HepG2 (cell line): ENCODE results near the gene ZNF554. TPM values are rescaled to one million over a fixed set of nuclear protein-coding genes. Genes with fewer than 3 reads are reported as not detected.

Experiments
- AHR ChIP-seq: IDR thresholded peaks from 2 replicates; pipeline ENCODE4 v1.6.1; 2018; ENCODE audit warnings: missing genetic modification reagents, missing compliant biosample characterization
- EEA1 ChIP-seq: sonication (generic); formaldehyde crosslinking; IDR thresholded peaks from 2 replicates; pipeline ENCODE4 v1.5.1; 2020; ENCODE audit warnings: mild to moderate bottlenecking, missing genetic modification reagents, borderline replicate concordance
- ELF3 ChIP-seq: IDR thresholded peaks from 2 replicates; pipeline ENCODE4 v1.6.1; 2016; ENCODE audit warnings: missing genetic modification reagents, missing compliant biosample characterization
- ERF ChIP-seq: IDR thresholded peaks from 2 replicates; pipeline ENCODE4 v1.6.1; 2018; ENCODE audit warnings: missing biosample characterization, missing genetic modification reagents
- FOXM1 ChIP-seq: sonication (generic); formaldehyde crosslinking; IDR thresholded peaks from 2 replicates; pipeline ENCODE4 v1.5.0; 2020; ENCODE audit warnings: missing genetic modification reagents
- GATA4 ChIP-seq: sonication (generic); IDR thresholded peaks from 2 replicates; pipeline ENCODE4 v1.6.1; 2016; ENCODE audit warnings: antibody characterized with exemption, low read depth, borderline replicate concordance
- KDM4B ChIP-seq: sonication (generic); formaldehyde crosslinking; IDR thresholded peaks from 2 replicates; pipeline ENCODE4 v1.4.0; 2020; ENCODE audit warnings: missing genetic modification reagents
- MXI1 ChIP-seq: IDR thresholded peaks from 3 replicates; pipeline ENCODE4 v1.6.1; 2012; ENCODE audit warnings: low read depth, low read length, inconsistent platforms, borderline replicate concordance
- NFYC ChIP-seq: IDR thresholded peaks from 2 replicates; pipeline ENCODE4 v1.6.1; 2016; ENCODE audit warnings: missing genetic modification reagents, missing compliant biosample characterization
- PAWR ChIP-seq: sonication (generic); formaldehyde crosslinking; IDR thresholded peaks from 2 replicates; pipeline ENCODE4 v1.4.0; 2020; ENCODE audit warnings: missing genetic modification reagents, mild to moderate bottlenecking, borderline replicate concordance
- PLSCR1 ChIP-seq: sonication (generic); formaldehyde crosslinking; IDR thresholded peaks from 2 replicates; pipeline ENCODE4 v1.5.0; 2020; ENCODE audit warnings: missing genetic modification reagents, mild to moderate bottlenecking, borderline replicate concordance
- POGZ ChIP-seq: sonication (generic); formaldehyde crosslinking; IDR thresholded peaks from 2 replicates; pipeline ENCODE4 v1.4.0; 2020; ENCODE audit warnings: mild to moderate bottlenecking, missing genetic modification reagents
- TCF12 ChIP-seq, 2 experiments: fragments of 450-650 bp in 1 of 2; sonication (generic) in 1 of 2; formaldehyde crosslinking in 1 of 2; IDR thresholded peaks; 2 replicates each; pipeline versions ENCODE4 v1.6.1 to v1.8.0; 2017 to 2022; ENCODE audit warnings: antibody characterized with exemption in 1 of 2, mild to moderate bottlenecking in 1 of 2, missing genetic modification reagents in 1 of 2, moderate library complexity in 1 of 2
- UBTF ChIP-seq: sonication (generic); formaldehyde crosslinking; IDR thresholded peaks from 2 replicates; pipeline ENCODE4 v1.4.0; 2020; ENCODE audit warnings: mild to moderate bottlenecking, missing genetic modification reagents
- ZBTB14 ChIP-seq: sonication (generic); formaldehyde crosslinking; IDR thresholded peaks from 2 replicates; pipeline ENCODE4 v1.4.0; 2020; ENCODE audit warnings: missing genetic modification reagents
- ZNF20 ChIP-seq: sonication (generic); formaldehyde crosslinking; IDR thresholded peaks from 2 replicates; pipeline ENCODE4 v1.4.0; 2020; ENCODE audit warnings: mild to moderate bottlenecking, moderate library complexity, missing genetic modification reagents
- ZNF205 ChIP-seq: IDR thresholded peaks from 2 replicates; pipeline ENCODE4 v1.6.1; 2018; ENCODE audit warnings: missing biosample characterization, missing genetic modification reagents
- ZNF251 ChIP-seq: sonication (generic); formaldehyde crosslinking; IDR thresholded peaks from 2 replicates; pipeline ENCODE4 v1.9.0; 2021; ENCODE audit warnings: mild to moderate bottlenecking, missing genetic modification reagents
- ZNF281 ChIP-seq: sonication (generic); formaldehyde crosslinking; IDR thresholded peaks from 2 replicates; pipeline ENCODE4 v1.4.0; 2020; ENCODE audit warnings: missing genetic modification reagents, borderline replicate concordance
- ZNF580 ChIP-seq: IDR thresholded peaks from 2 replicates; pipeline ENCODE4 v1.6.1; 2016; ENCODE audit warnings: low read depth, borderline replicate concordance
- ZNF619 ChIP-seq: sonication (generic); formaldehyde crosslinking; IDR thresholded peaks from 2 replicates; pipeline ENCODE4 v1.4.0; 2020; ENCODE audit warnings: mild to moderate bottlenecking, missing genetic modification reagents
- ZNF724P ChIP-seq: sonication (generic); formaldehyde crosslinking; IDR thresholded peaks from 2 replicates; pipeline ENCODE4 v1.8.0; 2022; ENCODE audit warnings: missing genetic modification reagents, borderline replicate concordance
- ZNF891 ChIP-seq: sonication (generic); formaldehyde crosslinking; IDR thresholded peaks from 2 replicates; pipeline ENCODE4 v1.5.0; 2020; ENCODE audit warnings: mild to moderate bottlenecking, missing genetic modification reagents
- polyA plus RNA-seq, 8 experiments: library from polyadenylated mRNA; depleted of rRNA in 3 of 8; stranded (reverse) in 7 of 8; unstranded in 1 of 8; fragments of >200 nt; fragmentation: Illumina TruSeq in 4 of 8; extraction: Trizol in 4 of 8; gene quantifications; 2 replicates each; pipeline versions ENCODE4 v1.2.1 to v1.2.3, GENCODE V29; 2011 to 2016; ENCODE audit warnings: low read depth in 4 of 8, missing spikeins in 1 of 8, mixed read lengths in 1 of 8; ENCODE audit not compliant: insufficient read depth in 1 of 8
- total RNA-seq, 5 experiments: library from RNA; depleted of rRNA; stranded (reverse); fragments of >200 nt; fragmentation: Illumina TruSeq; extraction: Trizol; gene quantifications; 2 replicates each; pipeline ENCODE4 v1.2.3, GENCODE V29; 2016; ENCODE audit warnings: low read depth in 1 of 5

ZNF554 gene
- total and polyA plus RNA-seq, 2 of the 13 experiments (the other 11 are each of a cell fraction or from before 2014, with no cell fraction given), result 2.2 to 2.7 TPM

- TF ChIP-seq ERF (peak; percentile 54; the same call in 1 of the 2 replicates), ZNF205 (no peak), ZNF281 (CRISPR knock-in tag) (no peak), ZNF251 (CRISPR knock-in tag) (no peak), ELF3 (CRISPR knock-in tag) (0 out of 2 replicates have a peak, but pooled peaks have one; percentile 18), PAWR (CRISPR knock-in tag) (no peak), NFYC (CRISPR knock-in tag) (peak; percentile 73), EEA1 (CRISPR knock-in tag) (peak; percentile 81; the same call in 1 of the 2 replicates), ZNF20 (CRISPR knock-in tag) (no peak), MXI1 (peak; percentile 98; the same call in 2 of the 3 replicates), POGZ (CRISPR knock-in tag) (peak; percentile 30; the same call in 1 of the 2 replicates), PLSCR1 (CRISPR knock-in tag) (no peak), ZNF724P (CRISPR knock-in tag) (no peak), GATA4 (peak; percentile 18; the same call in 1 of the 2 replicates), ZNF580 (CRISPR knock-in tag) (no peak), ZBTB14 (peak; percentile 97), FOXM1 (no peak), UBTF (CRISPR knock-in tag) (peak; percentile 48; the same call in 1 of the 2 replicates), AHR (no peak), ZNF891 (CRISPR knock-in tag) (no peak), TCF12 (IDR thresholded peaks at IDR 0.05) (no peak), TCF12 (CRISPR knock-in tag; IDR thresholded peaks at IDR 0.05) (peak; percentile 69; the same call in 1 of the 2 replicates), ZNF619 (CRISPR knock-in tag) (no peak), KDM4B (CRISPR knock-in tag) (no peak)
Observed at GRCh38 chr19:2785244-2785997, 34.2 kb upstream of the ZNF554 start, which contains the start of gene THOP1 (continued).
